Measurements from ENCODE around the gene IL32. TPM values are rescaled to one million over a fixed set of nuclear protein-coding genes. Genes with fewer than 3 reads are reported as not detected.

The IL32 gene
- polyA plus RNA-seq, 2 of the 4 experiments (the other 2 are of a cell fraction): 8.9 to 20.2 TPM

- WGBS (ENCODE audit: missing lambda C conversion rate): 28% methylated on average over 19 of the region's 19 CpGs
- POLR2A ChIA-PET: interaction anchor here (1.0 to 2.1 kb wide), 3 partner anchors 15 to 22 kb away, joined by 3 to 10 read pairs (median 5); partner anchors contain the start of gene ZNF213
- CTCF ChIA-PET: interaction anchor here (0.9 to 6.5 kb wide), 7 partner anchors 9 to 81 kb away, joined by 3 to 46 read pairs (median 18); no protein-coding TSS in a partner anchor
- FAIRE-seq (no peak), ATAC-seq (peak in 1 of 2 experiments; percentile 15; a peak in 3 of 6 replicates), DNase-seq (ENCODE audit: low read depth in 1 of 2, low spot score in 1 of 2) (no peak)
- Histone ChIP-seq H3K9me3 (no peaks in the 10 kb centered on the region), H3K4me1 (peaks cover 18% of the 10 kb centered on the region), H3K4me3 (peak overlapping the region; percentile 84), H3K4me2 (peak overlapping the region; percentile 87), H3K27ac (peak overlapping the region; percentile 90 to 96)
- no peak for TF ChIP-seq EP300 (IDR thresholded peaks at IDR 0.05)
- no peak for TF ChIP-seq POLR2A (IDR thresholded peaks at IDR 0.05; ENCODE audit: low read length)
- TF ChIP-seq EHF (CRISPR knock-in tag; IDR thresholded peaks at IDR 0.05): no peak
- no peak for TF ChIP-seq HEYL (CRISPR knock-in tag; IDR thresholded peaks at IDR 0.05)
- TF ChIP-seq CBX2 (IDR thresholded peaks at IDR 0.05; ENCODE audit: borderline replicate concordance, low read depth): no peak
- TF ChIP-seq FOSB (CRISPR knock-in tag; IDR thresholded peaks at IDR 0.05): no peak
- no peak for TF ChIP-seq MAZ (IDR thresholded peaks at IDR 0.05; ENCODE audit: borderline replicate concordance, low read depth, low read length)
- no peak for TF ChIP-seq RARB (CRISPR knock-in tag; IDR thresholded peaks at IDR 0.05)
- TF ChIP-seq PBX3 (IDR thresholded peaks at IDR 0.05): no peak
- no peak for TF ChIP-seq USF2 (IDR thresholded peaks at IDR 0.05)
- TF ChIP-seq ESRRA (IDR thresholded peaks at IDR 0.05; ENCODE audit: borderline replicate concordance, low read length): no peak
These were observed 47.6 kb downstream of the IL32 start for GRCh38 chr16:3112881-3113574.

GRCh38 chr16:3113765-3114479 is 48.5 kb downstream of the IL32 start:
- ATAC-seq (0 out of 6 replicates have a peak, but pooled peaks of 1 of the 2 experiments have one; percentile 12), FAIRE-seq (no peak), DNase-seq (ENCODE audit: low read depth in 1 of 2, low spot score in 1 of 2) (peak in 1 of 2 experiments; percentile 35)
- POLR2A ChIA-PET: interaction anchor here (0.5 to 2.1 kb wide), 2 partner anchors 21 to 47 kb away, joined by 3 to 10 read pairs; partner anchors contain the start of gene ZNF213
- TF ChIP-seq KDM1A (IDR thresholded peaks at IDR 0.05; ENCODE audit: low read depth) (no peak), RNF2 (IDR thresholded peaks at IDR 0.05; ENCODE audit: borderline replicate concordance, low read depth) (no peak), ZFP36 (IDR thresholded peaks at IDR 0.05; ENCODE audit: borderline replicate concordance, partially characterized antibody) (no peak), NPAS2 (CRISPR knock-in tag; IDR thresholded peaks at IDR 0.05; ENCODE audit: borderline replicate concordance) (no peak), FOSB (CRISPR knock-in tag; IDR thresholded peaks at IDR 0.05) (no peak), JUN (IDR thresholded peaks at IDR 0.05) (no peak), FOSL2 (IDR thresholded peaks at IDR 0.05) (no peak), FOSL2 (CRISPR knock-in tag; IDR thresholded peaks at IDR 0.05) (no peak), JUNB (IDR thresholded peaks at IDR 0.05) (no peak), CBX8 (IDR thresholded peaks at IDR 0.05) (no peak), MYC (IDR thresholded peaks at IDR 0.05; ENCODE audit: borderline replicate concordance, low read length) (no peak), CEBPB (IDR thresholded peaks at IDR 0.05) (no peak), MAFK (IDR thresholded peaks at IDR 0.05; ENCODE audit: partially characterized antibody) (no peak), CBX2 (IDR thresholded peaks at IDR 0.05; ENCODE audit: borderline replicate concordance, low read depth) (no peak), POLR2AphosphoS2 (conservative IDR thresholded peaks at IDR 0.05; ENCODE audit: low read length) (no peak), HOXB5 (CRISPR knock-in tag; IDR thresholded peaks at IDR 0.05) (no peak), HOXA7 (CRISPR knock-in tag; IDR thresholded peaks at IDR 0.05) (no peak), PHF8 (IDR thresholded peaks at IDR 0.05; ENCODE audit: borderline replicate concordance, low read depth) (no peak), E2F6 (IDR thresholded peaks at IDR 0.05; ENCODE audit: borderline replicate concordance, low read depth) (no peak), HDAC2 (IDR thresholded peaks at IDR 0.05) (no peak), PBX3 (IDR thresholded peaks at IDR 0.05) (no peak)
- Histone ChIP-seq H3K4me3 (peak overlapping the region; percentile 84), H3K27ac (no peak overlapping the region), H3K4me2 (peak overlapping the region; percentile 87), H3K9me3 (no peaks in the 10 kb centered on the region), H3K4me1 (peaks cover 18% of the 10 kb centered on the region)
- WGBS (ENCODE audit: missing lambda C conversion rate): 59% methylated on average over 17 of the region's 17 CpGs
- CTCF ChIA-PET: interaction anchor here (0.6 to 6.5 kb wide), 9 partner anchors 8 to 87 kb away, joined by 3 to 46 read pairs (median 6); partner anchors contain the start of gene IL32

All from A549 (cell line).